T47D (cell line): ENCODE data around the gene PITRM1.
"Not testable (repeated sequence)": the region's sequence is repeated elsewhere in the genome, so short reads cannot be mapped to it uniquely, and the experiment has no call there.

Experiments used
- DNase-seq, 2 experiments: peaks; one replicate each; pipeline versions ENCODE4 v3.0.0 to v3.0.0-alpha.2; 2011 to 2012; ENCODE audit warnings: low read depth in 1 of 2, low spot score in 1 of 2
- JUND ChIP-seq: IDR thresholded peaks from 2 replicates; pipeline ENCODE4 v1.6.1; 2012; ENCODE audit warnings: low read depth
- in situ Hi-C: cut with HindIII; loops from 2 replicates; pipeline ENCODE4 v1.10.0; 2016; ENCODE audit warnings: low sequenced_read_pairs, low pct_unique_long_range_greater_than_20kb

Gene PITRM1

DNA sequence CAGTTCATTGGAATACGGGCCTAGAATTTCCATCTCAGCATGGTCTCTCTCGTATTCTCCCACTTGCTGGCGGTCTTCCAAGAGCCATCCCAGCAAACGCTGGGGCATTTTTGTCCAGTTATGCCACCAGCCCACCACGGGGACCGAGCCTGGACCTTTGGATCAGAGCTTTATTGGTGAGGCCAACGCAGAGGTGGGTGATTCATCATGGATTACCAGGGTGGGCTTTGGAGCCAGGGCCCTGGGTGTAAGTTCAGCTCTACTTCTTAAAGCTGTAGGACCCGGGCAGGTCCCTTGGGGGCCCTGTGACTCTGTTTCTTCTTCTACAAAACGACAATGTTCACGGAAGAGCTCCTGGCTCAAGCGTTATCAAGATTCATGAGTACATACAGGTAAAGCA lies 22.7 kb upstream of the PITRM1 start:
- TF ChIP-seq JUND = no peak
- in situ Hi-C loops = no loop called here
- DNase-seq = no peak

DNA sequence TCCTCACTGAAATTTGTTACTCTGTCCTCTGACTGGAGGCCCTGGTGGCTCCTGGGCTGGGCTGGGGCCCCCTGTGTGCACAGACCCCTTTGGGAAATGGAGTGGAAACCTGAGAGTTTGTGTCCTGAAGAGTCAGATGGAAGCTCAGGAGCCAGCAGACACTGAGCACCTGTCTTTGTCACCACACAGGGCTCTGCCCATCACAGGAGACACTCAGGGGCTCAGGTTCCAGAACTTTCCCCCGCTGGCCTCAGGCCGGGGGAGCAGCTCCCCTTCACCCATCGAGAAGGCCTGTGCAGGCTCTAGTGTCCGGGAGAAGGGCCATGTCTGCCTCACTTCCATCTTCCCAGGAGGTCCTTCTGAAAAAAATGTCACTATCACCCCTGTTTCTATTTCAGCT lies 22.3 kb upstream of the PITRM1 start:
- no peak for TF ChIP-seq JUND
- in situ Hi-C loops = no loop called here
- no peak for DNase-seq

DNA sequence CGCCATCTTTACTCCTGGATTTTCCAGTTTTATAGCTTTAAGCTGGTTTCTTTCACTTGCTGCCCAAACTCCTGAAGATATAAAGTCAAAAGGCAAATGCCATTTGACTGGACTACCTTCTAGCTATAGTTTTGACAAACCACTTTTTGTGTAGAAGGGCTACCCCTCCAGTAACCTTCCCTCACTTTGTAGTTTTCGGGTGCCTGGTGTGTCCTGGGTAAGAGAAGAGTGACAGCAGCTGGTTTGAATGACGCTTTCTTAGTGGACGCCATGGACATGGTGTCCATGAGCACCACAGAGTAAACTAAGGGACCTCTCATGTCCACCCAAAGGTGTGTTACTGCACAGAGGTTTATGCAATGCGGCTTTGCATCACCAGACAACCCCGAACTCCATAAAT lies 21.2 kb upstream of the PITRM1 start:
- in situ Hi-C loops = no loop called here
- DNase-seq = no peak
- no peak for TF ChIP-seq JUND

DNA sequence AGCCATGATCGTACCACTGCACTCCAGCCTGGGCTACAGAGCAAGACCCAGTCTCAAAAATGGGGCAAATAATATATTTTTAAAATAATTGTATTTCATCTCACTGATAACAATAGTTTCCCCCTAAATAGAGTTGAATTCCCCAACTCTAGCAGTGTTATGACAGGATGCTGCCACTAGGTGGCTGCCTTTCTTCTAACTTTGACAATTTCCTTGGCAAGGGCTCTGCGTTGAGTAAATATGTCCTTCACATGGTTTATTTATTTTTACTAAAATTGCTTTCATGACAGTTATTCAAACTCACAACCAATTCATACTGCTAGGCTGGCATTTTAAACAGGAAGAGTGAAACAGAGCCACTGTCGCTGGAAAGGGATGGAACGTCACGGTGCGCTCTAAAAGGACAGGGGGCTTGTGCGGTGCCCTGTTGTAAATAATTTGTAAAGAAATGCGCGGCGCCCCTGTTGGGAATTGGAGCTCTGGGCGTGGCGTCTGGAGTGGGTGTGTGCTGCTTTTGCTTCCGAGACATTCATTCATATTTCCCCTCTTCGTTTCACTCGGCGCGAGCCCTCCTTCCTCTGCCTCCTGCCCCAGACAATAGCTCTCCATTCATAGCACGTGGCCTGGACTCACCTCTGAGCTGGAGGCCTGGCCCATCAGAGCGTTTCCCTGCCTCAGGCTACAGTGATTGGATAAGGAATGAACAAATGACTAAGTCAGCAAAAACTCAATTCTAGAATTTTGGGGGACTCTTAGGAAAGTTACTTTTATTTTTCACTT lies 20.5 kb upstream of the PITRM1 start:
- in situ Hi-C loops = no loop called here
- TF ChIP-seq JUND = no peak

DNA sequence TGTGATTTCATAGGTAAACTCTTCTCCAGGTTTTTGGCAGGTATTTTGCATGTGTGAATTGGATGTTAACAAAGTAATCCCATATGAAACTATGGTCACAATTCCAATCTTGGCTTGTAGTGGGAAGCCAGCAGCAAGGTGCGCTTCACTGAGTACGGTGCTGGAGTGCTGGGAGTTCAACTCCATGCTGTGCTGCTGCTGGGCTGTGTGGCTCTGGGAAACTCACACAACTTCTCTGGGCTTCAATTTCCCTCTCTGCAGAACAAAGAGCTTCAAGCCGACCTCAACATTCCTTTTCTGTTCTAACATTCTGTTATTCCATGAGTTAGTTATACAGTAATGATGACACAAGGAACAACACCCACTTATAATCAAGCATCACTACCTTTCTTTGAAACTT lies 18.2 kb upstream of the PITRM1 start:
- in situ Hi-C loops = no loop called here
- DNase-seq = no peak

More for the DNA sequence above, 20.5 kb upstream of the PITRM1 start:
- peak; percentile 64 to 78 for DNase-seq

DNA sequence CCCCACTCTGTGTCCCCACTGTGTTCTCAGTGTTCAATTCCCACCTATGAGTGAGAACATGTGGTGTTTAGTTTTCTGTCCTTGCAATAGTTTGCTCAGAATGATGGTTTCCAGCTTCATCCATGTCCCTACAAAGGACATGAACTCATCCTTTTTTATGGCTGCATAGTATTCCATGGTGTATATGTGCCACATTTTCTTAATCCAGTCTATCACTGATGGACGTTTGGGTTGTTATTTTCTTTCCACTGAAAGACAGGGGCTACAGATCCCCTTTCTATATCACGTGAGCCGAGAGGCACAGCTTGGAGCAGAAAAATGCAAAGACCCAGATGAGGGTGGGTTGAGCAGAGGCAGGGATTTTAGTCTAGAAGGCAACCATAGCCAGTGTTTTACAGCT lies 14.6 kb upstream of the PITRM1 start:
- in situ Hi-C loops, DNase-seq: not testable (repeated sequence)

More for the DNA sequence above, 18.2 kb upstream of the PITRM1 start:
- TF ChIP-seq JUND = no peak

DNA sequence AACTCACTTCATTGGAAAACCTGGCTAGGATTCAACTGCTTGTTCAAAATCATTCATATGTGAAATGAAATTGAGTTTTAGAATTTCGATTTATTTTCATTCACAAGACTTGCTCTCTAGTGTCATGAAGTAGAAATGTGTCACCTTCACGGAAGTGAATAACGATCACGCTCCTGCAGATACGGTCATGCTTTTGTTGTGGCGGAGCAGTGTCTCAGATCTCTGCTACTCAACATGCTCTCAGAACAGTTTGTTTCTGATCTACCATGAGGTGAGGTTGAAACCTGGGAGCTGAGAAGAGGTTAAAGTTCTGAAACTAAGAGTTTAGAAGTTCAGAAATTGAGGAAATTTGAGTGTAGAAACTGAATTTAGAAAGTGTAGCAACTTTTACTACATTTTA lies 13.8 kb upstream of the PITRM1 start:
- in situ Hi-C loops = no loop called here
- no peak for DNase-seq
- TF ChIP-seq JUND = no peak

DNA sequence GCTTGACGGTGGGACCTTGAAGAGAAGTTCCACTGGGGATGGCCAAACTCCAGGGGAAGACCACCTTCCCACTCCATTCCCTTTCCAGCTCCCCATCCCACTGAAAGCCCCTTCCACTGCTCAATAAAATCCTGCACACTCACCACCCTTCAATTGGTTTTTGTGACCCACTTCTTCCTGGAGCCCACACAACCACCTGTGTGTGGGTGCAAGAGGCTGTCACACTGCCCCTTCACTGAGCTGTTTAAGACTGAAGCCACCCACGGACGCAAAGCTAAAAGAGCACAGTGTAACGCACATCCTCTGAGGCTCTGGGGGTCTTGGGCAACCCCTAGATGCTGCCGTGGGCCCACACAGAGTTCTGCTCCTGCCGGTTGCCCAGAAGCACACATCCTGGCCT lies 12.8 kb upstream of the PITRM1 start:
- no peak for TF ChIP-seq JUND
- in situ Hi-C loops = no loop called here
- DNase-seq = no peak

DNA sequence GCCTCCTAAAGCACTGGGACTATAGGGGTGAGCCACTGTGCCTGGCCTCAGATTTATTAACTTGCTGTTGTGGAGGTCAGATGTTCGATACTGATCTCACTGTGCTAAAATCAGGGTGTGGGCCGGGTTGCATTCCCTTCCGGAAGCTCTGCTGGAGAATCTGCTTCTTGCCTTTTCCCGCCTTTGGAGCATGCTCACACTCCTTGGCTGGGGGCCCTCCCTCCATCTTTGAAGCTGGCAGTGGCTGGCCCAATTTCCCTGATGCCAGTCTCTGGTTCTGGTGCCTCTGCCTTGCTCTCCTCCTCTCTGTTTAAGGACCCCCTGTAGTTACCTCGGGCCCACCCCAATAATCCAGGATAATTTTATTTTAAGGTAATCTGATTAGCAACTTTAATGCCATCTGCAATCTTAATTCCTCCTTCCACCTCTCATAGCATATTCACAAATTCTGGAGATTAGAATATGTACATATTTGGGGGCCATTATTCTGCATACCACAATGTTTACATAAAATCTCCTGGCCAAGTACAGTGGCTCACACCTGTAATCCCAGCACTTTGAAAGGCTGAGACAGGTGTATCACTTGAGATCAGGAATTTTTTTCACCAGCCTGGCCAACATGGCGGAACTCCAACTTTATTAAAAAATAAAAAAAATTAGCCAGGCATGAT lies 7.9 kb upstream of the PITRM1 start:
- in situ Hi-C loops = no loop called here
- DNase-seq = no peak
- no peak for TF ChIP-seq JUND

DNA sequence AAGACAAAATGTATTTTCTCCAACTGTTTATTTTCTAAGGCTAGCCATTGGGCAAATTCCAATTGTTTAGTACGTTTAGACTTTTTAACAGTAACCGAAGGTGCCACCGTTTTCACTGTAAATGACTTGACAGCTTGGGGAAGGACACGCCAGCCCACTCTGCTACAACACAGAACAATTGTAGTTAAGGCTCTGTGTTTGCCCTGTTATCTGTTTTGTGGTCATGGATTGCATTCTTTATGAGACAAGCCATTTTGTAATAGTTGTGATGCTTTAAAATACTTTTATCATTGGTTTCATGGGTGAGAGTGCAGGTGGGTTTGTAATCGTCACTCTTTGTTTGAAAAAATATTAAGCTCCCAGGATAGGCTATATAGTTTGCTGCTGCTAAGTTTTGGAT lies 6.6 kb upstream of the PITRM1 start:
- in situ Hi-C loops = no loop called here

DNA sequence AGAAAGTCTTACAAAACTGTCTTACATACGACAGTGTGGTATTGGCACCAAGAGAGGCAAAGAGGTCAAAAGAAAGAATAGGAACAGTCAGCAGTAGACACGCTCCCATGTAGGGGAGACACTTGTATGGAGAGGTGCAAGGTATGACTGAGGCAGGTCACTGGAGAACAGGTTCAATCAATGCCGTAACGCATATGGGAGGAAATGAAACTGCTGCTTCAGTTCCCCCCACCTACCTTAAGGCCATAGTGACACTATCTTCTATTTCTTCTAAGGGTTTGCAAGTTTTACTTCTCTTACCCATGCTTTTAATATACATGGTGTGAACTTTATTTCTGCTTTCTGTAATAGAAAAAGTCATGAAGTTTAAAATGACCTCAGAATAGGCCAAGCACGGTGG lies 5.5 kb upstream of the PITRM1 start:
- no peak for DNase-seq
- in situ Hi-C loops = no loop called here
- TF ChIP-seq JUND = no peak

More for the DNA sequence above, 6.6 kb upstream of the PITRM1 start:
- TF ChIP-seq JUND = no peak
- no peak for DNase-seq

DNA sequence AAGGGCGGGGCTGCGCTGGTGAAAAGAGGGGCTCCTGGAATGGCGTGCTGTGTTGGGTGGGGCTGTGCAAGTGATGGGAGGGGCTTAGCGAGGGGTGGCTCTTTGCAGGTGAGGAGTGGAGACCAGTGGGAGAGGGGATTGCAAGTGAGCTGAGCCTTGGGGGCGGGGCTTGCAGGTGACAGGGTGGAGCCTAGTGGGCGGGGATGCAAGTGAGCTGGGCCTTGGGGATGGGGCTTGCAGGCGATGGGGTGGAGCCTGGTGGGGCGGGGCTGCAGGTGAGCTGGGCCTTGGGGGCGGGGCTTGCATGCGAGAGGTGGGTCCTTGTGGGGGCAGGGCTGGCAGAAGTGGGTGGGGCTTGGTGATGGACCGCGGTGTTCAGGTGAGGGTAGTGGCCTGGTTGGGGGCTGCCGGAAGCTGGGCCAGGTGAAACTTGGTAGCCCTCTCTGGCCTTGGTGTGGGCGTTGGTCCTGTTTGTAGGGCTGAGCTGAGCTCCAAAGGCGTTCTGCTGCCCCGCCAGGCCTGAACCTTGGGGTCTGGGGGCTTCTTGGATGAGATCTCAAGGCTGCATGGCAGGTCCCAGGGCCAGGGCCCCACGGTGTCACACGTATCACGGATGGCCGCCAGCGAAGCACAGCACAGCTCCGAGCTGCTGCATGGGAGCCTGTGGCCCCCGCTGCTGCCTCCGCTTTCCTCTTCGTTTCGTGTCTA lies 743 bp upstream of the PITRM1 start:
- in situ Hi-C loops = no loop called here
- no peak for TF ChIP-seq JUND
- DNase-seq = peak; percentile 95 to 100

DNA sequence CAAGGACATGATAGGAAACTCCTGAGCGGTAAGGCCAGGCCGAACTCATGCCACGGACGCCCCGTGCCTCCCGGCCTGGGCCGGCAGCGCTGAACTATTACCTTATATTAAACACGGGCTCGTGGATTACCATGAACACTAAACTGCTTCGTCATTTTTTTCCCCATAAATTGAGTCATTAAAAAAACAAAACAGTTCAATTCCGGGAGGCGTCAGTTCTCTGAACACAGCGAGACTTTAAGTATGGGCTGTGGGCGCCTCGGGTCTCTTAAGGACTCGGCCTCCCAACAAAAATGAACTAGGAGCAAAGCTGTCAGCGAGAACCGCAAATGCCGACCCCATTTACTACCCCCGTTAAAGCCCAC lies 519 bp downstream of the PITRM1 start:
- in situ Hi-C loops = no loop called here
- peak in 1 of 2 experiments; percentile 45 for DNase-seq
- TF ChIP-seq JUND = no peak

DNA sequence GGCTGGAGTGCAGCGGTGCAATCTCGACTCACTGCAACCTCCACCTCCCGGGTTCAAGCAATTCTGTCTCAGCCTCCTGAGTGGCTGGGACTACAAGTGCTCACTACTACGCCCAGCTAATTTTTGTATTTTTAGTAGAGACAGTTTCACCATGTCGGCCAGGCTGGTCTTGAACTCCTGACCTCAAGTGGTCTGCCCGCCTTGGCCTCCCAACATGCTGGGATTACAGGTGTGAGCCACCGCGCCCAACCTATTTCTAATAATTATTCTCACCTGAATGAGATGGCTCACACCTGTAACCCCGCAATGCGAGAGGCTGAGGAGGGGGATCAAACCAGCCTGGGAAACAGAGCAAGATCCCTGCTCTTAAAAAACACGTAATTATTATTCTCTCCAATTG lies 1.1 kb downstream of the PITRM1 start:
- DNase-seq, in situ Hi-C loops: not testable (repeated sequence)
